CD4-positive, alpha-beta T cell treated with Interferon alpha-2 for 1 hour (primary cell): ENCODE data around the gene CCDC120.
A peak's percentile ranks its signal among the peaks of the same experiment; 100 is the strongest.

ENCODE experiments used
- DNase-seq, 2 donors: peaks; one replicate each; pipeline ENCODE4 v3.0.0-alpha.2; 2020 to 2022

The CCDC120 gene, protein sequence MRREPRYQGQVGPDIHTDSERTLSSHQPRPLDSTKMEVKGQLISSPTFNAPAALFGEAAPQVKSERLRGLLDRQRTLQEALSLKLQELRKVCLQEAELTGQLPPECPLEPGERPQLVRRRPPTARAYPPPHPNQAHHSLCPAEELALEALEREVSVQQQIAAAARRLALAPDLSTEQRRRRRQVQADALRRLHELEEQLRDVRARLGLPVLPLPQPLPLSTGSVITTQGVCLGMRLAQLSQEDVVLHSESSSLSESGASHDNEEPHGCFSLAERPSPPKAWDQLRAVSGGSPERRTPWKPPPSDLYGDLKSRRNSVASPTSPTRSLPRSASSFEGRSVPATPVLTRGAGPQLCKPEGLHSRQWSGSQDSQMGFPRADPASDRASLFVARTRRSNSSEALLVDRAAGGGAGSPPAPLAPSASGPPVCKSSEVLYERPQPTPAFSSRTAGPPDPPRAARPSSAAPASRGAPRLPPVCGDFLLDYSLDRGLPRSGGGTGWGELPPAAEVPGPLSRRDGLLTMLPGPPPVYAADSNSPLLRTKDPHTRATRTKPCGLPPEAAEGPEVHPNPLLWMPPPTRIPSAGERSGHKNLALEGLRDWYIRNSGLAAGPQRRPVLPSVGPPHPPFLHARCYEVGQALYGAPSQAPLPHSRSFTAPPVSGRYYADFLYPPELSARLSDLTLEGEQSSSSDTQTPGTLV

DNA sequence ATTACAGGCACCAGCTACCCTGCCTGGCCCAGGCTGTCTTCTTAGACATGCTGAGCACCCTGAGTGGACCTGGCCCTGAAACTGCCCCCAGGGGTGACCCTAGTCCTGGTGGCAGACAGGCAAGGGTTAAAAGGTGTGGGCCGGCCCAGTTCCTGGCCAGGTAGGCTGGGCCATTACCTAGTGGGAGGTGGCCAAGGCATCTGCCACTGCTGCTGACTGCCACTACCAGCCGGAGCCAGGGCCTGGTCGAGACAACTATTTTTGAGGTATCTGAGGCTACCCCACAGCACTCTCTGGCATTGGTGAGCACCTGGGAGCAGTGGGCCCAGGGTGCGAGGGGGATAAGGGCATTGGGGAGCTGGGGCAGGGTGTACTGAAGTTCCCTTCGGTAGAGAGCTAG, at the start of gene CCDC120:
Gene CCDC120 (plus strand): TSS at position 206 of the 400 bp plus-strand sequence. CDS start 3,043 bp downstream, outside the sequence.
- DNase-seq, result no peak

- DNase-seq, result no peak
Observed at GRCh38 chrX:49019050-49019449, 39.7 kb upstream of the CCDC120 start.

GRCh38 chrX:49019599-49020249, 39.1 kb upstream of the CCDC120 start:
- DNase-seq, result no peak

- no peak for DNase-seq
Observed at GRCh38 chrX:49029876-49030275, 28.9 kb upstream of the CCDC120 start.

DNA sequence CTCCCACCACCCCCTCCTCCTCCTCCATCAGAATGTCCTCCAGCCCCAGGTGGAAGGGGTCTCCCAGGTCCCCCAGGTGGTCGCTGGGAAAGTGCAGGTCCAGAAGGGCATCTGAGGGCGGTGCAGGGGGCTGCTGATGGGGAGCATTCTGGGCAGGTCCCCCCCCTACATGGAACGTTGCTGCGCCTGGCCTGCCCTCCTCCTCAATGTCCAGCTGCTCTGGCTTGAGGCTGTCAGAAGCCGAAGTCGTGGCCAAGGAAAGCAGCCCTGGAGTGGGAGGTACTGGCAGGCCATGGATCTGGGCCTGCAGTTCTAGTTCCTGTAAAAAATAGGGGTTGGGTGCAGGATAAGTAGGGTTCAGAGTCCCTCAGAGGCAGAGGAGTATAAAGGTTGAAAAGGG, 28.5 kb upstream of the CCDC120 start:
- DNase-seq, result no peak

GRCh38 chrX:49037883-49038475, 20.8 kb upstream of the CCDC120 start:
- no peak for DNase-seq

DNA sequence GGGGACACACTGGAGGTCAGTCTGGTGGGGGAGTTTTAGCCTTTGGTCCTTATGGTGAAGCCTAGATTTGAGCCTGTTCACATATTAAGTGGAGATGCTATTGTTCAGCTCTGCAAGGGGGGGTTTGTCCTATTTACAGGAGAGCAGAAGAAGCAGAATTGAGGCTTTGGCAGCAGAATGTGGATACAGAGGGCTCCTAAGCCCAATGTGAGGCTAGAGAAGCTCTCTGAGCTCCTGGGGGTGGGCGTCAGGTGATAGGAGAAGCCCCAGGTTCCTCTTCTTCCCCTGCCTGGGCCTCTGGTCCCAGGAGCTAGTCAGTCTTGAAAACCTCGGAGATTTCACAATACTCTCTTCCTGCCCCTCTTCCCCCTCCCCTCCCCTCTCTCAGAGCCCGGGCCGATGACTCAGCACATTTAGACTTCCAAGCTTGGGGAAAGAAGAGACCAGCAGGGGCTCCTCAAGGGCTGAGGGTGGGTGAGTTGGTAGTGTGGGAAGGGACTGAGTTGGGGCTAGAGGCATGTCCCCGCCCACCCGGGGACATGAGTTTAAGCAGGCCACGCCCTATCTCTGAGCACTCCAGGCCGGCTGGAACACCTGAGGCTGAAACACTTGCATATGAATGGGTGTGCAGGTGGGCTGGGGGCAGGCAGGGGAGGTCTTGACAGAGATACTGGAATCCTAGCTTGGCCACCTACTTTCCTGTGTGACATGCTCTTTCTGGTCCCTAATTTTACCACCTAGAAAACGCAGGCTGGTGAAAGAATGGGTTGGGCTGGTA, 19.0 kb upstream of the CCDC120 start:
- DNase-seq, result peak; percentile 54 to 64

DNA sequence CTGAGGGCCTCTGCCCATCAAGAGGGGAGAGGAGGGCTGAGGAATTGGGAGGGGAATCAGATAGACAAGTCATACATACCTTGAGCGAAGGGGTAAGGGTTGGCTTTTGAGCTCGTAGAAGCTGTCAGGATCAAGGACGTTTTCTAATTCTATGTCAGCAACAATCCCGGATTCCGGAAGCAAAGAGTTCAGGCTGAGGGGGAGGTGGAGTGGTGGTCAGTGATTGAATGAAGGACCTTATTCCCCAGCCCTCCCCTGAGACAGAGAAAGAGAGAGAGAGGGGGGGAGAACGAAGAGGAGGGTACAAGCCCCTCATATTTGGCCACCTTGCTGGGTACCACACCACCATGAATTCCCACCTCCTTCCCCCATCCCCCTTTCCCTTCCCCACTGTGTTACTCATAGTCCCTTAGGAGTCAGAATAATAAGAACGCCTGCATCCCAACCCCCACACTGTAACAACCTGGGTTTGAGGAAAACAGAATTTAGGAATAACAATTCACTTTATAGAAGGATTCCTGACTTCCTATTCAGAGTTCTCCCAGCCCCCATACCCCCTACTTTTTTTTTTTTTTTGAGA, 18.3 kb upstream of the CCDC120 start:
- DNase-seq, result no peak

DNA sequence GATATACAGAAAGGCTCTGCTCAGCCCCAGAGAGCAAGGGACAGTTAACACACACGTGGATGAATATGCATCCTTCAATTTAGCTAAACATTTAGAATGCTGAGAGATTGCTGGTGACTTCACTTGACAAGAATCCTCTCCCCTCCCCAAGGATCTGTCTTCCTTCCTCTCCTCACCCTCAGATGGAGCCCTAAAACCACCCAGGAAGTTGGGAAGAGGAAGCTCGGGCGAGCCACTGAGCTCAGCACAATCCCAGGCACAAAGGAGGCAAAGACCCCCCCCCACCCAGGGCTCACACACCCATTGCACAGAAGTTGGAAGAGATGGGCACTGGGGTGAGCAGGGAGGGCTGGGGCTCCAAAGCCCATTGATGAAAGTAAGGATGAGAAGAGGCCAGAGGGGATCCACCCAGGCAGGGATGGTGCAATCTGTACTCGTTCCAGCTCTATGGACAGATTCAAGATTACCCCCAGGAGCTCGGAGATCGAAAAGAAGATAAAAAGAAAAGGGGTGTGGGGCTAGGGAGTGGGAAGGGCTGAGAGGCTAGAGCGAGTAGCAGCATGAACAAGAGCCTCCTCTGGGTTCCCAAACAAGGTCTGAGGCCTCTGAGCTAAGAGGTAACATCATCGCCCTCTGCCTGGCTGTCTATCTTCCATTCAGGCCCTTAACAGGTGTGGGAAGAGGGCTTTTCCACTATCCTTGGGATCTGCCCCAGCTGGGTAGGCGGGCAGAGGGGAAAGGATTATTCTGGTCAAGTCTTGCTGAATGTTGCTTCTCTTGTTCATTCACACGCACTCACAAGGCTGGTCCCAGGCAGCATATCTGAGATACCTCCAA, 16.8 kb upstream of the CCDC120 start:
- peak in 1 of 2 donors; percentile 16 for DNase-seq

DNA sequence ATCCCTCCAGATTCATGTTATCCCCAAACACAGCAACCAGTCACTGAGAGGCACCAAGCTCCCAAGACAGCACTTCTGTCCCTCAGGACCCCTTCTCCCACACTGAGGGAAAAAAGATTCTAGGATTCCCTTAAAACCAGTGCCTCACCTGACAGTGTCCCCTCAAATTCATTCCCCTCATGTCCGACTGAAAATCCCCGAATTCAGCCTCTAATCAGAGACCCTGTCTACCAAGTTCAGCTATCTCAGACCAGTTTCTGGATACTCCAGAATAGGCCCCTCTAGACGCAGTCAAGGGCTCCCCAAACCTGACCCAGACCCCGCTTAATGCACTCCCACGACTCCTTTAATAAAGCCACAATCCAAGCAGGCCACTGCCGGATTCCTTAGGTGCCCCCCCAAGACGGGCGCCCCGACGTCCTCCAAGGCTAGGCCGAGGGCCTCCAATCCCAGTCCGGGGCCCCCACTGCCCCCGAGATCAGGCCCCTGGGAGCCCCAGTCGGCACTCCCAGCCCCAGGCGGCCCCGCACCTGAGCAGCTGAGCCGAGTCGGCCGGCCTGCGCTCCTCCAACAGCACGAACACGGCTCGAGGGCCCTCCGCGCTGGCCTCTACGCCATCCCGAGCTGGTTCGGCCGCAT, 16.1 kb upstream of the CCDC120 start:
- DNase-seq, result peak in 1 of 2 donors; percentile 16

DNA sequence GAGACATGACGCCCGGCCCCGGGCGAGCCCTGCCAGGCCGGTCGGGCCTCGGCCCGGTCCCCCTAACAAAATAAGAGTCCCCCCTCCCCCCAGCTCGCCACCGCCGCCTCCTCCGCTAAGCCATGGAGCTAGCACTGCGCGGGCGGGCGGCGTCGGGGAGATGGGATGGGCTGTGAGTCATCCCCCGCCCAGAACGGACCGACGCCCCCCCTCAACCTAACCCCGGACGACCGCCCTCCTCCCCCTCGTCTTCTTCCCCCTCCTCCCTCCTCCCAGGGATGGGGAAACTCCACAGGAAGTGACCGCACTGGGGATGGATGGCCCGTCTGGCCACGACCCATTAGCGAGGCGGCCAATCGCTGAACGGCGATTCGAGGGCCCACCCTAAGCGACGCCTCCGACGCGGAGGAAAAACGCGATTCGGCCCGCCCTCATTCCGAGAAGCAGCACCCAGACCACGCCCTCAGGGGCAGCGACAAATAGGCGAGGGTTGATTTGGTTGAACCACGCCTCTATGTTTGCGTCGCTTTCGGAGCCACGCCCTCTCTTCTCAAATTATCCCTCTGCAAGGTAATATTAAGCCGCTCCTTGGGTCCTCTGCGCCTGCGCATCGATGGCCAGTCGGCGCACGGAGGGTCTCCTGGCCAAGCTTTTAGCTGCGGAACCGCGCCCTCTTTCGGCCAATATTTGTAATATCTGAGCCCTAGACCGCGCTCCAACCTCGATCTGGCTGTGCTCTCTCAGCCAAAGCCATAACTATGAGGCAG, 15.4 kb upstream of the CCDC120 start, which contains the start of gene TFE3:
Gene TFE3 (minus strand): TSS at position 138 of the 767 bp plus-strand sequence. CDS start 131 bp downstream, at position 7.
- peak; percentile 98 to 99 for DNase-seq

GRCh38 chrX:49043987-49044281, 14.9 kb upstream of the CCDC120 start:
- no peak for DNase-seq

- peak; percentile 74 to 75 for DNase-seq
Observed at GRCh38 chrX:49053223-49054072, 5.4 kb upstream of the CCDC120 start.

GRCh38 chrX:49054073-49054762, 4.6 kb upstream of the CCDC120 start:
- no peak for DNase-seq

DNA sequence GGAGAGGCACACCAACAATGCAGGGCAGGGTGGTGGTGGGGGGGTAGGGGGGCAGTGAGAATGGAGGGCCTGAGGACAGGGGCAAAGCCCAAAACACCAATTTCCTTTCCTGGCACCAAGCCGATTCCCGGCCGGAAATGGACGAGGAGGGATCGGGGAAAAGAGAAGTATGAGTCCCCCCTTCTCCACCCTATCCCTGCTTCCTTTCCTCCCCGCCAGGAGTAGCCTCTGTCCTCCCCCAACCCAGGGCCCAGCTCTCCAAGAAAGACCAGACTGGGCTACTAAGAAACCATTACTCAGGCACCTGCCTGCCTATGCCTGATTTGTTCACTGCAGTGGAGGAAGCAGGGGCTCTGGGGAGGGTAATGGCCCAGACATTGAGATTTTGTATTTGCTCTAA, 402 bp downstream of the CCDC120 start:
- DNase-seq, result no peak

GRCh38 chrX:49059681-49060085, 884 bp downstream of the CCDC120 start:
- DNase-seq, result no peak

- DNase-seq, result no peak
Observed at GRCh38 chrX:49060914-49061313, 2.1 kb downstream of the CCDC120 start.

GRCh38 chrX:49061490-49061889, 2.7 kb downstream of the CCDC120 start:
- no peak for DNase-seq
